HFFc6 (cell line): Measurements from ENCODE around the gene P4HA2. TPM values are rescaled to one million over a fixed set of nuclear protein-coding genes. Genes with fewer than 3 reads are reported as not detected.

Experiments used
- DNase-seq: peaks from one replicate; pipeline ENCODE4 v3.0.0-alpha.2; 2018
- H3K27ac Mint-ChIP-seq: 2 replicates; pipeline ENCODE4 v1.8.0; 2020; ENCODE audit warnings: mild to moderate bottlenecking, mixed read lengths
- H3K27me3 Mint-ChIP-seq: 2 replicates; pipeline ENCODE4 v1.8.0; 2021; ENCODE audit warnings: mild to moderate bottlenecking, moderate library complexity, mixed read lengths; ENCODE audit not compliant: insufficient read depth
- H3K36me3 Mint-ChIP-seq: 2 replicates; pipeline ENCODE4 v1.8.0; 2021; ENCODE audit warnings: low read depth, mixed read lengths
- H3K4me1 Mint-ChIP-seq: 2 replicates; pipeline ENCODE4 v1.8.0; 2020; ENCODE audit warnings: low read depth, mixed read lengths
- H3K4me3 Mint-ChIP-seq: 2 replicates; pipeline ENCODE4 v1.8.0; 2020; ENCODE audit warnings: mild to moderate bottlenecking, moderate library complexity, mixed read lengths
- H3K9me3 Mint-ChIP-seq: 2 replicates; pipeline ENCODE4 v1.8.0; 2020; ENCODE audit warnings: mild to moderate bottlenecking, mixed read lengths
- CTCF ChIP-seq: fragments of 200-600 bp; sonication (generic); IDR thresholded peaks from 2 replicates; pipeline ENCODE4 v1.5.0; 2021; ENCODE audit warnings: antibody characterized with exemption, mild to moderate bottlenecking
- total RNA-seq, 6 experiments: library from RNA; stranded (reverse); fragmentation: NEBNext Ultra II Directional; extraction: Animal tissue kit (Norgen Biotek cat#: 25700); gene quantifications; 2 replicates in 1 of 6; 3 replicates in 5 of 6; pipeline ENCODE4 v1.2.3, GENCODE V29; 2021

The P4HA2 gene
- total RNA-seq, 6 experiments from 2014 or later: 136 to 198 (median 142) TPM

DNA sequence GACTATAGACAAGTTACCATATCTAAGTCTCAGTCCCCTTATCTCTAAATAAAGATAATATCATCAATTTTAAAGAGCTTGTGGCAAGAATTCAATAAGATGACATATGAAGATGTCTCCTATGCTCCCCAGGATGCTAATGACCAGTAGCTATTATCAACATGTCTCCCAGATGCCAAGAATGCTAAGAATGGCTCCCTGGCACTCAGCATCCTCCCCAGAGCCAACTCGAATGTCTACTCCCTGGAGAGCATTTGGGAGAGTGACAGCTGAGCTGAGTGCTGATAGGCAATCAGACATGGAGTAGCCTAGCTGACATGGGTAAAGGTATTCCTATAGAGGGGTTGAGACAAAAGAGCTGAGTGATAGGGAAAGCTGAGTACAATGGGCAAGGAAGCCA is 15.9 kb downstream of the P4HA2 start:
- Mint-ChIP-seq H3K27me3 (no peaks in the 10 kb centered on the region; the same call in 1 of the 2 replicates), H3K36me3 (peaks cover 17% of the 10 kb centered on the region), H3K9me3 (no peaks in the 10 kb centered on the region), H3K4me1 (peaks cover 24% of the 10 kb centered on the region), H3K4me3 (no peak overlapping the region), H3K27ac (no peak overlapping the region)
- DNase-seq: no peak
- TF ChIP-seq CTCF: no peak

DNA sequence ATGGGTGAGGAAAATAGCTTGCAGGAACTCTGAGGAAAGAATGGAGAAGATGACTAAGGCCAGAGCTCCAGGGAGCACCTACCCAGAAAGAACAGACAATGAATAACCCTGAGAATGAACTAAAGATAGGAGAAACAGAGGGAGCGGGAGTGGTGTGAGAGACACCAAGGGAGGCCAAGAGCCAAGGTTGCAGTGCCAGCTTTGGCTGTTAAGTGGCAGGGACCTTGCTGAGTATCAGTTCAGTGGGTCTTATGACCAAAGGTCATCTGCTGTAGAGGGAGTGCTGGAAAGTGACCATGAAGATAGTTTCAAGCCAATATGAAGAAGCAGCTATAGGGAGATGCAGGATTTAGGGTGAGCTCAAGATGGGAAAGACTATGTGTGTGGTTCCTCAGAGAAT is 16.7 kb downstream of the P4HA2 start:
- H3K4me1 Mint-ChIP-seq: peaks cover 20% of the 10 kb centered on the region
- no peaks in the 10 kb centered on the region for H3K27me3 Mint-ChIP-seq
- no peak for TF ChIP-seq CTCF

GRCh38 chr5:132209901-132210545 is 17.6 kb downstream of the P4HA2 start:
- Mint-ChIP-seq H3K9me3 (no peaks in the 10 kb centered on the region), H3K4me1 (peaks cover 14% of the 10 kb centered on the region), H3K4me3 (no peak overlapping the region), H3K27me3 (no peaks in the 10 kb centered on the region), H3K27ac (no peak overlapping the region), H3K36me3 (peaks cover 27% of the 10 kb centered on the region)
- TF ChIP-seq CTCF: no peak
- DNase-seq: no peak

More for the DNA sequence above, 16.7 kb downstream of the P4HA2 start:
- Mint-ChIP-seq H3K4me3 (no peak overlapping the region), H3K36me3 (peaks cover 21% of the 10 kb centered on the region), H3K9me3 (no peaks in the 10 kb centered on the region), H3K27ac (no peak overlapping the region)
- DNase-seq: no peak

DNA sequence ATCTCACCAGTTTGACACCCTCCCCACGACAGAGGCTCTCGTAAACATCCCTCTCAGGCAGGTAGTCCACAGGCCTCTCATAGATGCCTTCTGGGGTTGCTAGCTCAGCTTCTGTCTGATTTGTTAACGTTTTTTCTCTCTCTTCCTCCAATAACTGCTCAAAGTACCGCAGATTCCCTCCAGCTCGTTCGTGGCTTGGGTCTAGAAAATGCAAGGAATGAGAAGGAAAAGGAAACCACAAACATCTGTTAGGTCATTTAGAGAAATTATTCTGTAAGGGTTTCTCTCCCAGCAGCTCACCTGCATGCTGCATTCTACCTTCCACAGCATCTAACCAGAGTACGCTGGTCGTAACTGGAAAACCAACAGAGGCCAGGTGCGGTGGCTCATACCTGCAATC is 18.5 kb downstream of the P4HA2 start:
- peak; percentile 31 for DNase-seq
- Mint-ChIP-seq H3K27me3 (no peaks in the 10 kb centered on the region), H3K27ac (peak overlapping the region; percentile 30; the same call in 1 of the 2 replicates)

GRCh38 chr5:132207778-132208177 is 19.9 kb downstream of the P4HA2 start:
- peaks cover 49% of the 10 kb centered on the region for H3K36me3 Mint-ChIP-seq
- H3K9me3 Mint-ChIP-seq: no peaks in the 10 kb centered on the region
- no peak for DNase-seq
- H3K27me3 Mint-ChIP-seq: no peaks in the 10 kb centered on the region
- no peak overlapping the region for H3K27ac Mint-ChIP-seq
- TF ChIP-seq CTCF: no peak
- no peak overlapping the region for H3K4me3 Mint-ChIP-seq
- H3K4me1 Mint-ChIP-seq: peaks cover 33% of the 10 kb centered on the region

More for the DNA sequence above, 18.5 kb downstream of the P4HA2 start:
- H3K36me3 Mint-ChIP-seq: peaks cover 36% of the 10 kb centered on the region
- peaks cover 19% of the 10 kb centered on the region for H3K4me1 Mint-ChIP-seq
- H3K9me3 Mint-ChIP-seq: no peaks in the 10 kb centered on the region
- no peak for TF ChIP-seq CTCF
- no peak overlapping the region for H3K4me3 Mint-ChIP-seq
